Activated T-helper 17 cell treated with anti-CD3 and anti-CD28 coated beads, Interleukin-2, amount 50 U/mL, for 72 hours (primary cell): ENCODE results near the gene XRN1. TPM values are rescaled to one million over a fixed set of nuclear protein-coding genes. Genes with fewer than 3 reads are reported as not detected.
"Not testable (repeated sequence)": the region's sequence is repeated elsewhere in the genome, so short reads cannot be mapped to it uniquely, and the experiment has no call there.

ENCODE experiments used
- ATAC-seq: fragments of 150-1000 bp; cut with Tn5 transposase; replicated peaks from 2 replicates; pipeline ENCODE4 v1.10.0; 2021; ENCODE audit warnings: mild to moderate bottlenecking, moderate library complexity
- H3K27ac Mint-ChIP-seq: one replicate; pipeline ENCODE4 v1.8.0; 2022; ENCODE audit warnings: mixed read lengths
- H3K27me3 Mint-ChIP-seq: one replicate; pipeline ENCODE4 v1.8.0; 2022; ENCODE audit warnings: mixed read lengths
- H3K36me3 Mint-ChIP-seq: one replicate; pipeline ENCODE4 v1.8.0; 2022; ENCODE audit warnings: low read depth, mild to moderate bottlenecking, mixed read lengths
- H3K4me1 Mint-ChIP-seq: one replicate; pipeline ENCODE4 v1.8.0; 2022; ENCODE audit warnings: mixed read lengths
- H3K4me3 Mint-ChIP-seq: one replicate; pipeline ENCODE4 v1.8.0; 2022; ENCODE audit warnings: mild to moderate bottlenecking, mixed read lengths
- H3K9me3 Mint-ChIP-seq: one replicate; pipeline ENCODE4 v1.8.0; 2022; ENCODE audit warnings: mixed read lengths
- total RNA-seq, 2 donors: library from RNA; stranded (reverse); gene quantifications; one replicate each; pipeline ENCODE4 v1.2.3, GENCODE V29; 2022

The XRN1 gene
- total RNA-seq, 2 donors from 2014 or later, result 51.4 to 94.3 TPM

GRCh38 chr3:142450189-142450588, 2.4 kb upstream of the XRN1 start:
- H3K27me3 Mint-ChIP-seq, result no peaks in the 10 kb centered on the region

GRCh38 chr3:142447301-142447851, 461 bp downstream of the XRN1 start:
- H3K36me3 Mint-ChIP-seq, result peaks cover 67% of the 10 kb centered on the region
- H3K27me3 Mint-ChIP-seq, result no peaks in the 10 kb centered on the region
- H3K9me3 Mint-ChIP-seq, result no peaks in the 10 kb centered on the region
- H3K27ac Mint-ChIP-seq, result peak overlapping the region; percentile 98
- peak overlapping the region; percentile 95 for H3K4me3 Mint-ChIP-seq
- peak; percentile 22 for ATAC-seq
- peaks cover 27% of the 10 kb centered on the region for H3K4me1 Mint-ChIP-seq

More at GRCh38 chr3:142450189-142450588, 2.4 kb upstream of the XRN1 start:
- peak overlapping the region; percentile 26 for H3K27ac Mint-ChIP-seq
- peaks cover 14% of the 10 kb centered on the region for H3K4me1 Mint-ChIP-seq
- no peaks in the 10 kb centered on the region for H3K9me3 Mint-ChIP-seq
- no peak overlapping the region for H3K4me3 Mint-ChIP-seq
- ATAC-seq, result no peak
- peaks cover 73% of the 10 kb centered on the region for H3K36me3 Mint-ChIP-seq

GRCh38 chr3:142445816-142446254, 2.0 kb downstream of the XRN1 start:
- H3K27ac Mint-ChIP-seq, result peak overlapping the region; percentile 98
- no peaks in the 10 kb centered on the region for H3K9me3 Mint-ChIP-seq
- peak overlapping the region; percentile 95 for H3K4me3 Mint-ChIP-seq
- ATAC-seq, result peak; percentile 72
- H3K27me3 Mint-ChIP-seq, result no peaks in the 10 kb centered on the region
- peaks cover 27% of the 10 kb centered on the region for H3K4me1 Mint-ChIP-seq
- H3K36me3 Mint-ChIP-seq, result peaks cover 59% of the 10 kb centered on the region

- no peaks in the 10 kb centered on the region for H3K27me3 Mint-ChIP-seq
- H3K27ac Mint-ChIP-seq, result no peak overlapping the region
- no peaks in the 10 kb centered on the region for H3K9me3 Mint-ChIP-seq
- peak overlapping the region; percentile 59 for H3K4me3 Mint-ChIP-seq
- peaks cover 29% of the 10 kb centered on the region for H3K4me1 Mint-ChIP-seq
- ATAC-seq, result no peak
- H3K36me3 Mint-ChIP-seq, result peaks cover 46% of the 10 kb centered on the region
Observed at GRCh38 chr3:142444343-142444742, 3.5 kb downstream of the XRN1 start.

- not testable (repeated sequence) for H3K27ac Mint-ChIP-seq
Observed at GRCh38 chr3:142443060-142443459, 4.8 kb downstream of the XRN1 start.

GRCh38 chr3:142439499-142440220, 8.2 kb downstream of the XRN1 start:
- not testable (repeated sequence) for ATAC-seq, H3K27ac Mint-ChIP-seq, H3K27me3 Mint-ChIP-seq, H3K9me3 Mint-ChIP-seq, H3K4me3 Mint-ChIP-seq
- H3K4me1 Mint-ChIP-seq, result peaks cover 26% of the 10 kb centered on the region
- H3K36me3 Mint-ChIP-seq, result peaks cover 24% of the 10 kb centered on the region

More at GRCh38 chr3:142443060-142443459, 4.8 kb downstream of the XRN1 start:
- H3K27me3 Mint-ChIP-seq, ATAC-seq, H3K9me3 Mint-ChIP-seq, H3K4me3 Mint-ChIP-seq: not testable (repeated sequence)
- H3K4me1 Mint-ChIP-seq, result peaks cover 29% of the 10 kb centered on the region
- H3K36me3 Mint-ChIP-seq, result peaks cover 41% of the 10 kb centered on the region

GRCh38 chr3:142438096-142438495, 9.7 kb downstream of the XRN1 start:
- H3K9me3 Mint-ChIP-seq, H3K27me3 Mint-ChIP-seq, H3K4me3 Mint-ChIP-seq, ATAC-seq, H3K27ac Mint-ChIP-seq: not testable (repeated sequence)
- H3K36me3 Mint-ChIP-seq, result peaks cover 22% of the 10 kb centered on the region
- H3K4me1 Mint-ChIP-seq, result peaks cover 18% of the 10 kb centered on the region

- no peaks in the 10 kb centered on the region for H3K9me3 Mint-ChIP-seq
- H3K27me3 Mint-ChIP-seq, result no peaks in the 10 kb centered on the region
- no peak overlapping the region for H3K4me3 Mint-ChIP-seq
- H3K36me3 Mint-ChIP-seq, result peaks cover 29% of the 10 kb centered on the region
- no peak for ATAC-seq
- H3K27ac Mint-ChIP-seq, result no peak overlapping the region
- peaks cover 18% of the 10 kb centered on the region for H3K4me1 Mint-ChIP-seq
Observed at GRCh38 chr3:142436951-142437585, 10.8 kb downstream of the XRN1 start.

GRCh38 chr3:142434503-142434902, 13.3 kb downstream of the XRN1 start:
- no peaks in the 10 kb centered on the region for H3K27me3 Mint-ChIP-seq
- H3K4me3 Mint-ChIP-seq, result no peak overlapping the region
- peaks cover 29% of the 10 kb centered on the region for H3K4me1 Mint-ChIP-seq
- ATAC-seq, result no peak
- peaks cover 50% of the 10 kb centered on the region for H3K36me3 Mint-ChIP-seq
- H3K27ac Mint-ChIP-seq, result no peak overlapping the region
- H3K9me3 Mint-ChIP-seq, result no peaks in the 10 kb centered on the region

- Mint-ChIP-seq H3K27me3 (no peaks in the 10 kb centered on the region), H3K36me3 (peaks cover 64% of the 10 kb centered on the region), H3K4me1 (peaks cover 33% of the 10 kb centered on the region)
Observed at GRCh38 chr3:142433110-142433509, 14.7 kb downstream of the XRN1 start.

GRCh38 chr3:142429582-142429981, 18.3 kb downstream of the XRN1 start:
- peaks cover 83% of the 10 kb centered on the region for H3K36me3 Mint-ChIP-seq
- no peak overlapping the region for H3K4me3 Mint-ChIP-seq
- peak; percentile 64 for ATAC-seq
- no peaks in the 10 kb centered on the region for H3K27me3 Mint-ChIP-seq
- H3K9me3 Mint-ChIP-seq, result no peaks in the 10 kb centered on the region
- peaks cover 21% of the 10 kb centered on the region for H3K4me1 Mint-ChIP-seq
- H3K27ac Mint-ChIP-seq, result no peak overlapping the region

More at GRCh38 chr3:142433110-142433509, 14.7 kb downstream of the XRN1 start:
- no peak for ATAC-seq
- H3K27ac Mint-ChIP-seq, result no peak overlapping the region
- no peaks in the 10 kb centered on the region for H3K9me3 Mint-ChIP-seq
- H3K4me3 Mint-ChIP-seq, result no peak overlapping the region

- no peaks in the 10 kb centered on the region for H3K27me3 Mint-ChIP-seq
- no peak for ATAC-seq
- H3K4me1 Mint-ChIP-seq, result peaks cover 12% of the 10 kb centered on the region
- H3K4me3 Mint-ChIP-seq, result no peak overlapping the region
- no peak overlapping the region for H3K27ac Mint-ChIP-seq
- H3K36me3 Mint-ChIP-seq, result peaks cover 93% of the 10 kb centered on the region
- H3K9me3 Mint-ChIP-seq, result no peaks in the 10 kb centered on the region
Observed at GRCh38 chr3:142424754-142425153, 23.1 kb downstream of the XRN1 start.

GRCh38 chr3:142418926-142419592, 28.8 kb downstream of the XRN1 start:
- Mint-ChIP-seq H3K4me1 (no peaks in the 10 kb centered on the region), H3K9me3 (no peaks in the 10 kb centered on the region), H3K27me3 (no peaks in the 10 kb centered on the region), H3K27ac (no peak overlapping the region), H3K4me3 (no peak overlapping the region), H3K36me3 (peaks cover 95% of the 10 kb centered on the region)
- ATAC-seq, result no peak

GRCh38 chr3:142417302-142417701, 30.5 kb downstream of the XRN1 start:
- no peaks in the 10 kb centered on the region for H3K4me1 Mint-ChIP-seq
- H3K9me3 Mint-ChIP-seq, result no peaks in the 10 kb centered on the region
- H3K36me3 Mint-ChIP-seq, result peaks cover 95% of the 10 kb centered on the region
- no peaks in the 10 kb centered on the region for H3K27me3 Mint-ChIP-seq
- no peak overlapping the region for H3K4me3 Mint-ChIP-seq
- ATAC-seq, result no peak
- H3K27ac Mint-ChIP-seq, result no peak overlapping the region
